Measurements from ENCODE around the gene DGKD.

Gene DGKD

DNA sequence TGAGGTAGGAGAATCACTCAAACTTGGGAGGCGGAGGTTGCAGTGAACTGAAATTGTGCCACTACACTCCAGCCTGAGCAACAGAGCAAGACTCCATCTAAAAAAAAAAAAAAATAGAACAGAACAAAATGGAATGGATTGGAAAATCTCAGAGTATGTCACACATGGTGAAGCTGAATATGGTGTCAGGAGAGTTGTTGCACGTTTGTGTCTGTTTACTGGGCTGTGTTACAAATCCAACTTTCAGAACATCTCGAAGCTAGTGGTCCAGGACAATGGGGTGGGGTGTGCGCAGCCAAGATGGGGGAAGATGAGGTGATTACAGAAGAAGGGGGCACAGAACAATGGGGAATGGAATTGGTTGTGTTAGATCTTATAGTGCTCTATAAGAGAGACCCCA, 29.0 kb upstream of the DGKD start:
- Histone ChIP-seq H3K4me3 (ENCODE audit: insufficient read depth, low read length, poor library complexity, severe bottlenecking) (no peak overlapping the region), H3K4me2 (ENCODE audit: low read depth, low read length, poor library complexity, severe bottlenecking) (no peak overlapping the region), H3K27me3 (ENCODE audit: low read length) (no peaks in the 10 kb centered on the region), H3K9me3 (ENCODE audit: insufficient read depth, low read length) (no peaks in the 10 kb centered on the region), H3F3A (ENCODE audit: insufficient read depth) (no peaks in the 10 kb centered on the region), H3K9ac (ENCODE audit: low read length) (no peak overlapping the region), H2AFZ (ENCODE audit: low read depth, low read length, severe bottlenecking) (no peak overlapping the region), H3K79me2 (ENCODE audit: insufficient read depth, low read length) (no peaks in the 10 kb centered on the region), H3K9me2 (replicated peaks; ENCODE audit: insufficient read depth, low read length) (no peaks in the 10 kb centered on the region), H3K36me3 (ENCODE audit: low read length) (no peaks in the 10 kb centered on the region), H4K20me1 (ENCODE audit: low read depth, low read length) (no peaks in the 10 kb centered on the region), H3K27ac (ENCODE audit: low read depth, low read length) (no peak overlapping the region)
- TF ChIP-seq, protein P1, sequence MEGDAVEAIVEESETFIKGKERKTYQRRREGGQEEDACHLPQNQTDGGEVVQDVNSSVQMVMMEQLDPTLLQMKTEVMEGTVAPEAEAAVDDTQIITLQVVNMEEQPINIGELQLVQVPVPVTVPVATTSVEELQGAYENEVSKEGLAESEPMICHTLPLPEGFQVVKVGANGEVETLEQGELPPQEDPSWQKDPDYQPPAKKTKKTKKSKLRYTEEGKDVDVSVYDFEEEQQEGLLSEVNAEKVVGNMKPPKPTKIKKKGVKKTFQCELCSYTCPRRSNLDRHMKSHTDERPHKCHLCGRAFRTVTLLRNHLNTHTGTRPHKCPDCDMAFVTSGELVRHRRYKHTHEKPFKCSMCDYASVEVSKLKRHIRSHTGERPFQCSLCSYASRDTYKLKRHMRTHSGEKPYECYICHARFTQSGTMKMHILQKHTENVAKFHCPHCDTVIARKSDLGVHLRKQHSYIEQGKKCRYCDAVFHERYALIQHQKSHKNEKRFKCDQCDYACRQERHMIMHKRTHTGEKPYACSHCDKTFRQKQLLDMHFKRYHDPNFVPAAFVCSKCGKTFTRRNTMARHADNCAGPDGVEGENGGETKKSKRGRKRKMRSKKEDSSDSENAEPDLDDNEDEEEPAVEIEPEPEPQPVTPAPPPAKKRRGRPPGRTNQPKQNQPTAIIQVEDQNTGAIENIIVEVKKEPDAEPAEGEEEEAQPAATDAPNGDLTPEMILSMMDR (IDR thresholded peaks at IDR 0.05; ENCODE audit: insufficient read depth, low read length, poor library complexity, severe bottlenecking) = no peak
- TF ChIP-seq EZH2phosphoT487 (conservative IDR thresholded peaks at IDR 0.05; ENCODE audit: low read length) = no peak

DNA sequence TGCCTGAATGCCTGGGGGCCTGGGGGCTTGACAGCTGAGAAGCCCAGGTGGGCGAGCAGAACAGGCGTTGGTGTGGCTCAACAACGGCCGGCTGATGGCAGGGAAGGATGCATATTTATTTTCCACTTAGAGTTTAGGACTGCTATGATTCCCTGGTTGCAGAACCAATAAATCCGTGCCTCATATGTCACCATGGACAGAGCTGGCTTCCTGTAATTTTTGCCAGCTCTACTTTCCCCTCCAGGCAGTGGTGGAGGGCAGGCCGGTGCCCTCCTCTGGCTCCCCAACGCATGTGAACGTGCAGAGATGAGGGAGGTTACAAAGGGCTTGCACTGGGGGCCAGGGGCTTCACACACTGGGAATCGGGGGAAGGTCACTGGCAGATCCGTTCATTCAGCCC, 28.5 kb upstream of the DGKD start:
- Histone ChIP-seq H3K79me2 (ENCODE audit: insufficient read depth, low read length) (no peaks in the 10 kb centered on the region), H3K27ac (ENCODE audit: low read depth, low read length) (no peak overlapping the region), H3F3A (ENCODE audit: insufficient read depth) (peaks cover 2% of the 10 kb centered on the region; the same call in 1 of the 2 replicates), H3K4me3 (ENCODE audit: insufficient read depth, low read length, poor library complexity, severe bottlenecking) (no peak overlapping the region), H4K20me1 (ENCODE audit: low read depth, low read length) (no peaks in the 10 kb centered on the region), H3K9ac (ENCODE audit: low read length) (no peak overlapping the region), H3K4me2 (ENCODE audit: low read depth, low read length, poor library complexity, severe bottlenecking) (no peak overlapping the region), H3K9me3 (ENCODE audit: insufficient read depth, low read length) (no peaks in the 10 kb centered on the region), H3K27me3 (ENCODE audit: low read length) (no peaks in the 10 kb centered on the region), H3K9me2 (replicated peaks; ENCODE audit: insufficient read depth, low read length) (no peaks in the 10 kb centered on the region), H3K36me3 (ENCODE audit: low read length) (no peaks in the 10 kb centered on the region), H2AFZ (ENCODE audit: low read depth, low read length, severe bottlenecking) (no peak overlapping the region)
- no peak for TF ChIP-seq EZH2phosphoT487 (conservative IDR thresholded peaks at IDR 0.05; ENCODE audit: low read length)
- TF ChIP-seq, protein P1 (IDR thresholded peaks at IDR 0.05; ENCODE audit: insufficient read depth, low read length, poor library complexity, severe bottlenecking) = no peak

DNA sequence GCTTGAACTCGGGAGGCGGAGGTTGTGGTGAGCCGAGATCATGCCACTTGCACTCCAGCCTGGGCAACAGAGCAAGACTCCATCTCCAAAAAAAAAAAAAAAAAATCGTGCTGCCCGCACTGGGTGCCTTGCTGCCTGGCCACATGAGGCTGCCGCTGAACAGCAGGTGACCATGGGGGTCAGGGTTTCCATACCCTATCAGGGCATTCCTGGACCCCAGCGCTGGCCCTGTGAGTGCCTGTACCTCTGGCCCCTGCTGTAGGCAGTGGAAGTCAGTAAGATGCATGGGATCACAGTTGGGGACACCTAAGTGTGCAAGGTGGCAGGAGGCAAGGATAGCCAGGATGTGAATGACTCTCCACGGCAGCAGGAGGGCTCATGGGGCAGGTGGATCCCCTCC, 27.8 kb upstream of the DGKD start:
- TF ChIP-seq, protein P1 (IDR thresholded peaks at IDR 0.05; ENCODE audit: insufficient read depth, low read length, poor library complexity, severe bottlenecking) = no peak
- H3K27ac ChIP-seq (ENCODE audit: low read depth, low read length) = no peak overlapping the region
- H4K20me1 ChIP-seq (ENCODE audit: low read depth, low read length) = no peaks in the 10 kb centered on the region
- no peaks in the 10 kb centered on the region for H3K9me3 ChIP-seq (ENCODE audit: insufficient read depth, low read length)
- no peaks in the 10 kb centered on the region for H3K9me2 ChIP-seq (replicated peaks; ENCODE audit: insufficient read depth, low read length)
- H3K4me3 ChIP-seq (ENCODE audit: insufficient read depth, low read length, poor library complexity, severe bottlenecking) = no peak overlapping the region
- H3K9ac ChIP-seq (ENCODE audit: low read length) = no peak overlapping the region
- H3K79me2 ChIP-seq (ENCODE audit: insufficient read depth, low read length) = no peaks in the 10 kb centered on the region
- no peaks in the 10 kb centered on the region for H3K36me3 ChIP-seq (ENCODE audit: low read length)
- no peak overlapping the region for H2AFZ ChIP-seq (ENCODE audit: low read depth, low read length, severe bottlenecking)
- H3K27me3 ChIP-seq (ENCODE audit: low read length) = no peaks in the 10 kb centered on the region
- peaks cover 8% of the 10 kb centered on the region for H3F3A ChIP-seq (ENCODE audit: insufficient read depth)
- no peak overlapping the region for H3K4me2 ChIP-seq (ENCODE audit: low read depth, low read length, poor library complexity, severe bottlenecking)

DNA sequence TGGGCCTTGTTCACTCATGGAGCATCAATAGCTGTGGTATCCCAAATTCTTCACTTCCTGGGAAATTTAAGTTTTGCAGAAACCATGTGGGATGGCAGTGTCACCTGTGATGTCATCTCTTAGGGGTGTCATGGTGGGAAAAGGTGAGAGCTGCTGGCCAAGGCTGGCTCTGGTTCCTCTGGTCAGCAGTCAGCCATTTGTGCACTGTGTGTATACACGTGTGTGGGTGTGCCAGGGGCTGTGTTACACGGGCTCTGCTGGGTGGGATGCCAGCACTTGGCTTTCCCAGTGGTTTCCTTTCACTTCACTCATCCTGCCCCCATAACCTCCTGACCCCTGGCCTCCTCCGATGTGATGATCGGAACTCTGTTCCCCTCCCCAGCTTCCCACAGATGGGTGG, 25.4 kb upstream of the DGKD start:
- no peak overlapping the region for H3K4me3 ChIP-seq (ENCODE audit: insufficient read depth, low read length, poor library complexity, severe bottlenecking)
- no peak overlapping the region for H2AFZ ChIP-seq (ENCODE audit: low read depth, low read length, severe bottlenecking)
- H3K4me2 ChIP-seq (ENCODE audit: low read depth, low read length, poor library complexity, severe bottlenecking) = no peak overlapping the region
- no peaks in the 10 kb centered on the region for H3K9me2 ChIP-seq (replicated peaks; ENCODE audit: insufficient read depth, low read length)
- peaks cover 8% of the 10 kb centered on the region for H3F3A ChIP-seq (ENCODE audit: insufficient read depth)
- H3K79me2 ChIP-seq (ENCODE audit: insufficient read depth, low read length) = no peaks in the 10 kb centered on the region
- H3K9ac ChIP-seq (ENCODE audit: low read length) = no peak overlapping the region
- H3K27me3 ChIP-seq (ENCODE audit: low read length) = no peaks in the 10 kb centered on the region
- no peaks in the 10 kb centered on the region for H3K36me3 ChIP-seq (ENCODE audit: low read length)
- H3K9me3 ChIP-seq (ENCODE audit: insufficient read depth, low read length) = no peaks in the 10 kb centered on the region
- H4K20me1 ChIP-seq (ENCODE audit: low read depth, low read length) = no peaks in the 10 kb centered on the region
- no peak overlapping the region for H3K27ac ChIP-seq (ENCODE audit: low read depth, low read length)
- no peak for TF ChIP-seq EZH2phosphoT487 (conservative IDR thresholded peaks at IDR 0.05; ENCODE audit: low read length)
- TF ChIP-seq, protein P1 (IDR thresholded peaks at IDR 0.05; ENCODE audit: insufficient read depth, low read length, poor library complexity, severe bottlenecking) = no peak
